Uterus (tissue), 4 donors: ENCODE results near the gene HNRNPK. TPM values are rescaled to one million over a fixed set of nuclear protein-coding genes. Genes with fewer than 3 reads are reported as not detected.

ENCODE experiments used
- DNase-seq, 2 donors: peaks; one replicate each; pipeline ENCODE4 v3.0.0-alpha.2; 2019 to 2020
- H3K27ac ChIP-seq, 2 donors: fragments of 200-600 bp; sonication (generic); 1 replicate in 1 of 2; 2 replicates in 1 of 2; pipeline ENCODE4 v1.5.1; 2016 to 2018
- H3K27me3 ChIP-seq, 2 donors: fragments of 200-600 bp; sonication (generic); one replicate each; pipeline ENCODE4 v1.5.1; 2018 to 2019; ENCODE audit warnings: control low read depth in 1 of 2
- H3K36me3 ChIP-seq, 2 donors: fragments of 200-600 bp; sonication (generic); one replicate each; pipeline ENCODE4 v1.5.1; 2019; ENCODE audit warnings: control low read depth in 1 of 2
- H3K4me1 ChIP-seq, 2 donors: fragments of 200-600 bp; sonication (generic); one replicate each; pipeline ENCODE4 v1.5.1; 2018 to 2019; ENCODE audit warnings: control low read depth in 1 of 2
- H3K4me3 ChIP-seq, 2 donors: fragments of 200-600 bp; sonication (generic); 1 replicate in 1 of 2; 2 replicates in 1 of 2; pipeline ENCODE4 v1.5.1; 2018 to 2019; ENCODE audit warnings: mild to moderate bottlenecking in 1 of 2
- H3K9me3 ChIP-seq, 2 donors: fragments of 200-600 bp; sonication (generic); one replicate each; pipeline ENCODE4 v1.5.1; 2019; ENCODE audit warnings: control low read depth in 1 of 2
- CTCF ChIP-seq, 4 experiments: fragments of 200-600 bp in 2 of 4; fragments of 450-650 bp in 2 of 4; sonication (generic) in 2 of 4; IDR thresholded peaks; one replicate each; pipeline ENCODE4 v1.5.1; 2016 to 2019; ENCODE audit warnings: antibody characterized with exemption in 4 of 4, mild to moderate bottlenecking in 2 of 4, moderate library complexity in 1 of 4
- POLR2A ChIP-seq, 2 donors: fragments of 450-650 bp; IDR thresholded peaks; one replicate each; pipeline ENCODE4 v1.6.1; 2016; ENCODE audit warnings: antibody characterized with exemption in 2 of 2, mild to moderate bottlenecking in 1 of 2, moderate library complexity in 1 of 2
- intact Hi-C: fragments of 100-400 bp; cut with DNase I; formaldehyde crosslinking; loops from one replicate; pipeline ENCODE4 v1.15.1; 2023; ENCODE audit warnings: low total_unique reads
- total RNA-seq, 4 donors: library from RNA; depleted of rRNA in 3 of 4; stranded (reverse); fragments of >200 nt in 3 of 4; gene quantifications; one replicate each; pipeline versions ENCODE4 v1.1.0 to v1.2.4, GENCODE V29; 2014 to 2023
- donor health status: DM: yes; HTN: yes; CAD: no.

The HNRNPK gene
- total RNA-seq, 4 donors from 2014 or later = 205 to 785 (median 450) TPM

- Histone ChIP-seq H3K4me1 (no peaks in the 10 kb centered on the region), H3K36me3 (no peaks in the 10 kb centered on the region), H3K27me3 (no peaks in the 10 kb centered on the region), H3K27ac (no peak overlapping the region), H3K9me3 (no peaks in the 10 kb centered on the region), H3K4me3 (no peak overlapping the region)
- no peak for DNase-seq
- intact Hi-C loops = loop anchor here (5.0 to 10.0 kb wide), 2 partner anchors 50 to 328 kb away; partner anchors contain the start of genes HNRNPK and RMI1
- no peak for TF ChIP-seq CTCF (IDR thresholded peaks at IDR 0.05)
- TF ChIP-seq POLR2A (IDR thresholded peaks at IDR 0.05) = no peak
Observed at GRCh38 chr9:83934569-83935275, 45.3 kb downstream of the HNRNPK start.

GRCh38 chr9:83933790-83934189 lies 46.2 kb downstream of the HNRNPK start:
- H3K9me3 ChIP-seq = no peaks in the 10 kb centered on the region
- intact Hi-C loops = loop anchor here (10.0 kb wide), 1 partner anchor 51 kb away; the partner anchor contains the start of genes HNRNPK and RMI1
- H3K27ac ChIP-seq = no peak overlapping the region
- H3K27me3 ChIP-seq = no peaks in the 10 kb centered on the region
- peak; percentile 21 to 36 for DNase-seq
- no peaks in the 10 kb centered on the region for H3K36me3 ChIP-seq
- no peak overlapping the region for H3K4me3 ChIP-seq
- TF ChIP-seq POLR2A (IDR thresholded peaks at IDR 0.05) (no peak), CTCF (IDR thresholded peaks at IDR 0.05) (no peak)
- H3K4me1 ChIP-seq = no peaks in the 10 kb centered on the region

GRCh38 chr9:83932851-83933250 lies 47.2 kb downstream of the HNRNPK start:
- Histone ChIP-seq H3K4me3 (no peak overlapping the region), H3K4me1 (no peaks in the 10 kb centered on the region), H3K27ac (no peak overlapping the region), H3K9me3 (no peaks in the 10 kb centered on the region), H3K27me3 (no peaks in the 10 kb centered on the region), H3K36me3 (no peaks in the 10 kb centered on the region)
- intact Hi-C loops = loop anchor here (10.0 kb wide), 1 partner anchor 52 kb away; the partner anchor contains the start of genes HNRNPK and RMI1
- no peak for DNase-seq
- TF ChIP-seq CTCF (IDR thresholded peaks at IDR 0.05) = no peak
- TF ChIP-seq POLR2A (IDR thresholded peaks at IDR 0.05) = no peak

- no peaks in the 10 kb centered on the region for H3K36me3 ChIP-seq
- H3K4me1 ChIP-seq = no peaks in the 10 kb centered on the region
- TF ChIP-seq CTCF (IDR thresholded peaks at IDR 0.05) (no peak), POLR2A (IDR thresholded peaks at IDR 0.05) (no peak)
- no peaks in the 10 kb centered on the region for H3K27me3 ChIP-seq
- DNase-seq = no peak
- no peak overlapping the region for H3K4me3 ChIP-seq
- no peaks in the 10 kb centered on the region for H3K9me3 ChIP-seq
- intact Hi-C loops = loop anchor here (10.0 kb wide), 1 partner anchor 53 kb away; the partner anchor contains the start of genes HNRNPK and RMI1
- H3K27ac ChIP-seq = no peak overlapping the region
Observed at GRCh38 chr9:83932011-83932410, 48.0 kb downstream of the HNRNPK start.

- no peak for DNase-seq
- Histone ChIP-seq H3K36me3 (no peaks in the 10 kb centered on the region), H3K9me3 (no peaks in the 10 kb centered on the region), H3K27ac (no peak overlapping the region), H3K4me1 (no peaks in the 10 kb centered on the region), H3K27me3 (no peaks in the 10 kb centered on the region), H3K4me3 (no peak overlapping the region)
- TF ChIP-seq CTCF (IDR thresholded peaks at IDR 0.05) (no peak), POLR2A (IDR thresholded peaks at IDR 0.05) (no peak)
- intact Hi-C loops = loop anchor here (10.0 kb wide), 1 partner anchor 54 kb away; the partner anchor contains the start of genes HNRNPK and RMI1
Observed at GRCh38 chr9:83930881-83931280, 49.1 kb downstream of the HNRNPK start.
